ENCODE measurements around the gene APCS. TPM values are rescaled to one million over a fixed set of nuclear protein-coding genes. Genes with fewer than 3 reads are reported as not detected.

APCS gene, protein sequence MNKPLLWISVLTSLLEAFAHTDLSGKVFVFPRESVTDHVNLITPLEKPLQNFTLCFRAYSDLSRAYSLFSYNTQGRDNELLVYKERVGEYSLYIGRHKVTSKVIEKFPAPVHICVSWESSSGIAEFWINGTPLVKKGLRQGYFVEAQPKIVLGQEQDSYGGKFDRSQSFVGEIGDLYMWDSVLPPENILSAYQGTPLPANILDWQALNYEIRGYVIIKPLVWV
- not detected in 2 replicates for total RNA-seq

DNA sequence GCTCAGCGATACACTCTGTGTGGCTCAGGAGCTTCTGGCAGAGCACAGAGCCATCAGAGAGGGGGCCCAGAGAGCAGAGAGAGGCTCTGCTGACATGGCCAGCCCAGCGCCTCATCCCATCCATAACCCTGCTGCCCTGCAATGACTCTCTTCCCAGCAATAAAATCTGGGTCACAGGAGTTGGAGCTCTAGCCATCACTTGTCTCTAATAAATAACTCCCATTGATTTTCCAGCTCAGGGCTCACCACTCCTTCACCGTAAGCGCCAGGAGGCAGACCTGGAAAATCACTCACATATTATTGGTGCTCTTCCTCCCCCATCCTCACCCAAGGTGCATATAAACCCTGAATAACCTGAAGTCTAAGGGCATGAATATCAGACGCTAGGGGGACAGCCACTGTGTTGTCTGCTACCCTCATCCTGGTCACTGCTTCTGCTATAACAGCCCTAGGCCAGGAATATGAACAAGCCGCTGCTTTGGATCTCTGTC, at the start of gene APCS:
APCS (plus strand) TSS at position 366 of the 491 bp plus-strand sequence; CDS start at position 462, 96 bp downstream.

Other genes with a start within 250 kb of the APCS start
- gene OR10J4, start 155.6 kb upstream of the APCS start, total RNA-seq, result not detected in 2 replicates
- not detected in 2 replicates for gene OR10J1, start 148.1 kb upstream of the APCS start, total RNA-seq
- gene OR10J5, start 51.8 kb upstream of the APCS start, total RNA-seq, result not detected in 2 replicates
- gene CRP, start 126.8 kb downstream of the APCS start, total RNA-seq, result not detected in 2 replicates
- gene DUSP23, start 193.1 kb downstream of the APCS start, total RNA-seq, result 44.0 and 67.8 TPM in 2 replicates
- gene FCRL6, start 214.5 kb downstream of the APCS start, total RNA-seq, result not detected in 2 replicates
- not detected in 2 replicates for gene SLAMF8, start 239.0 kb downstream of the APCS start, total RNA-seq

All from mesangial cell (primary cell).